OCI-LY1 (cell line): ENCODE results near the gene ANKRD37.

ENCODE experiments used
- H2AFZ ChIP-seq: fragments of 200-600 bp; sonication (generic), shearing (Covaris generic); 2 replicates; pipeline ENCODE4 v1.6.0; 2014; ENCODE audit warnings: antibody characterized with exemption, mild to moderate bottlenecking, low read length
- H3F3A ChIP-seq: fragments of 200-600 bp; sonication (generic), shearing (Covaris generic); 2 replicates; pipeline ENCODE4 v1.6.0; 2014; ENCODE audit warnings: mild to moderate bottlenecking, antibody characterized with exemption, low read length, moderate library complexity; ENCODE audit not compliant: insufficient read depth
- H3K27ac ChIP-seq: fragments of 200-600 bp; sonication (generic); 2 replicates; pipeline ENCODE4 v1.5.1; 2014; ENCODE audit warnings: low read length, mixed run types, mild to moderate bottlenecking, low read depth; ENCODE audit not compliant: poor library complexity, severe bottlenecking
- H3K27me3 ChIP-seq: fragments of 200-600 bp; sonication (generic); 2 replicates; pipeline ENCODE4 v1.6.0; 2014; ENCODE audit warnings: antibody characterized with exemption, mild to moderate bottlenecking, low read length, moderate library complexity; ENCODE audit not compliant: insufficient read depth
- H3K36me3 ChIP-seq: fragments of 200-600 bp; sonication (generic); 2 replicates; pipeline ENCODE4 v1.6.1; 2014; ENCODE audit warnings: mild to moderate bottlenecking, antibody characterized with exemption, low read length, moderate library complexity, mixed read lengths; ENCODE audit not compliant: insufficient read depth
- H3K4me1 ChIP-seq: fragments of 200-600 bp; sonication (generic); 2 replicates; pipeline ENCODE4 v1.5.1; 2014; ENCODE audit warnings: mild to moderate bottlenecking, low read length, moderate library complexity; ENCODE audit not compliant: insufficient read depth, severe bottlenecking
- H3K4me2 ChIP-seq: fragments of 200-600 bp; sonication (generic), shearing (Covaris generic); 2 replicates; pipeline ENCODE4 v1.6.1; 2014; ENCODE audit warnings: low read length
- H3K4me3 ChIP-seq: fragments of 200-600 bp; sonication (generic); 2 replicates; pipeline ENCODE4 v1.5.1; 2014; ENCODE audit warnings: low read length, low read depth, mild to moderate bottlenecking, mixed read lengths; ENCODE audit not compliant: poor library complexity, severe bottlenecking
- H3K79me2 ChIP-seq: fragments of 200-600 bp; shearing (Covaris generic); 2 replicates; pipeline ENCODE4 v1.6.1; 2016; ENCODE audit warnings: mixed run types, low read length, mixed read lengths; ENCODE audit not compliant: insufficient read depth
- H3K9ac ChIP-seq: fragments of 200-600 bp; sonication (generic), shearing (Covaris generic); 2 replicates; pipeline ENCODE4 v1.6.1; 2014; ENCODE audit warnings: mild to moderate bottlenecking, low read length, mixed read lengths
- H3K9me2 ChIP-seq: fragments of 200-600 bp; sonication (generic), shearing (Covaris generic); 2 replicates; pipeline ENCODE4 v1.6.1; 2014; ENCODE audit warnings: low read depth, mild to moderate bottlenecking, low read length, mixed read lengths
- H3K9me3 ChIP-seq: fragments of 200-600 bp; shearing (Covaris generic); 2 replicates; pipeline ENCODE4 v1.6.1; 2014; ENCODE audit warnings: low read length, mixed read lengths
- H4K20me1 ChIP-seq: fragments of 200-600 bp; sonication (generic), shearing (Covaris generic); 2 replicates; pipeline ENCODE4 v1.6.0; 2016; ENCODE audit warnings: mild to moderate bottlenecking, low read length; ENCODE audit not compliant: insufficient read depth
- CTCF ChIP-seq: fragments of 200-600 bp; sonication (generic), shearing (Covaris generic); IDR thresholded peaks from 2 replicates; pipeline ENCODE4 v1.5.1; 2017; ENCODE audit warnings: mild to moderate bottlenecking, antibody characterized with exemption, low read length, moderate library complexity, mixed read lengths
- EZH2 ChIP-seq: fragments of 200-600 bp; sonication (generic), shearing (Covaris generic); IDR thresholded peaks from 2 replicates; pipeline ENCODE4 v1.8.0; 2017; ENCODE audit warnings: borderline replicate concordance, mixed run types, mild to moderate bottlenecking, antibody characterized with exemption, low read length, moderate library complexity, mixed read lengths

Gene ANKRD37

GRCh38 chr4:185390941-185391340, 5.7 kb upstream of the ANKRD37 start:
- Histone ChIP-seq H3K27ac (no peak overlapping the region), H3K4me3 (no peak overlapping the region), H3K36me3 (no peaks in the 10 kb centered on the region), H3K4me1 (peaks cover 21% of the 10 kb centered on the region), H3K27me3 (no peaks in the 10 kb centered on the region), H4K20me1 (no peaks in the 10 kb centered on the region), H2AFZ (no peak overlapping the region), H3F3A (no peaks in the 10 kb centered on the region), H3K4me2 (no peak overlapping the region), H3K9me2 (no peaks in the 10 kb centered on the region), H3K9me3 (no peaks in the 10 kb centered on the region), H3K9ac (no peak overlapping the region), H3K79me2 (no peaks in the 10 kb centered on the region)
- TF ChIP-seq EZH2: no peak
- TF ChIP-seq CTCF: no peak

GRCh38 chr4:185392156-185392555, 4.5 kb upstream of the ANKRD37 start:
- no peaks in the 10 kb centered on the region for H3K36me3 ChIP-seq
- no peaks in the 10 kb centered on the region for H3K9me2 ChIP-seq
- H2AFZ ChIP-seq: no peak overlapping the region
- peaks cover 26% of the 10 kb centered on the region for H3K4me1 ChIP-seq
- H3K27me3 ChIP-seq: no peaks in the 10 kb centered on the region
- H3K9me3 ChIP-seq: no peaks in the 10 kb centered on the region
- no peak overlapping the region for H3K27ac ChIP-seq
- H3K4me3 ChIP-seq: no peak overlapping the region
- TF ChIP-seq CTCF: no peak
- no peak for TF ChIP-seq EZH2
- H4K20me1 ChIP-seq: no peaks in the 10 kb centered on the region
- no peaks in the 10 kb centered on the region for H3K79me2 ChIP-seq
- H3K4me2 ChIP-seq: no peak overlapping the region
- H3K9ac ChIP-seq: no peak overlapping the region
- H3F3A ChIP-seq: no peaks in the 10 kb centered on the region

- H3K36me3 ChIP-seq: peaks cover 16% of the 10 kb centered on the region; the same call in 1 of the 2 replicates
- no peaks in the 10 kb centered on the region for H3K9me2 ChIP-seq
- H3K9me3 ChIP-seq: no peaks in the 10 kb centered on the region
- H3K4me3 ChIP-seq: peak overlapping the region; percentile 66
- H3K4me2 ChIP-seq: peak overlapping the region; percentile 93
- no peaks in the 10 kb centered on the region for H3K27me3 ChIP-seq
- H3F3A ChIP-seq: 0 out of 2 replicates have a peak, but pooled peaks cover 2% of the 10 kb centered on the region
- H3K79me2 ChIP-seq: no peaks in the 10 kb centered on the region
- TF ChIP-seq CTCF (no peak), EZH2 (no peak)
- H2AFZ ChIP-seq: no peak overlapping the region
- peak overlapping the region; percentile 44 for H3K27ac ChIP-seq
- H4K20me1 ChIP-seq: no peaks in the 10 kb centered on the region
- H3K4me1 ChIP-seq: peaks cover 51% of the 10 kb centered on the region
- H3K9ac ChIP-seq: peak overlapping the region; percentile 71
Observed at GRCh38 chr4:185394568-185395237, 1.9 kb upstream of the ANKRD37 start.
